DND-41 (cell line): ENCODE data around the gene LRFN2.

Experiments used
- EZH2 ChIP-seq: IDR thresholded peaks from 3 replicates; pipeline ENCODE4 v1.6.1; 2012; ENCODE audit warnings: borderline replicate concordance, low read depth, mild to moderate bottlenecking, moderate library complexity, low read length, inconsistent platforms; ENCODE audit not compliant: severe bottlenecking
- TF ChIP-seq, protein P1 (sequence below): IDR thresholded peaks from 2 replicates; pipeline ENCODE4 v1.5.1; 2012; ENCODE audit warnings: borderline replicate concordance, low read length, moderate library complexity, mild to moderate bottlenecking; ENCODE audit not compliant: poor library complexity, severe bottlenecking; ENCODE audit errors: extremely low read depth

DNA sequence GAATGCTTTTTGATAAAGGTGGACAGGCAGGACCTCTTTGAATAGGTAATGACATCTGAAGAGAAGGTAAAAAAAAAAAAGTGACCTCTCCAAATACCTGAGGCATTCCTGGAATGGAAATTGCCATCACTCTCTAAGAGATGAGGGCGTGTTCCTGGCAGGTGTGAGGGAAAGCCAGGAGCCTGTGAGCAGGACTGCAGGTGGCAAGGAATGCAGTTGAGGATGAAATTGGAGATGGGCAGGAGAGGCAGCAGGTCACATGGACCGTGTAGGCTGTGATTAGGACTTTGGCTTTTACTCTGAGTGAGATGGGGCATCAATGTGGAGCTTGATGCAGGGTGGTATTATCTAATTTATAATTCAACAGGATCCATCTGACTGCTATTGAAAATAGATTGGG, 227.4 kb downstream of the LRFN2 start:
- TF ChIP-seq, protein P1, sequence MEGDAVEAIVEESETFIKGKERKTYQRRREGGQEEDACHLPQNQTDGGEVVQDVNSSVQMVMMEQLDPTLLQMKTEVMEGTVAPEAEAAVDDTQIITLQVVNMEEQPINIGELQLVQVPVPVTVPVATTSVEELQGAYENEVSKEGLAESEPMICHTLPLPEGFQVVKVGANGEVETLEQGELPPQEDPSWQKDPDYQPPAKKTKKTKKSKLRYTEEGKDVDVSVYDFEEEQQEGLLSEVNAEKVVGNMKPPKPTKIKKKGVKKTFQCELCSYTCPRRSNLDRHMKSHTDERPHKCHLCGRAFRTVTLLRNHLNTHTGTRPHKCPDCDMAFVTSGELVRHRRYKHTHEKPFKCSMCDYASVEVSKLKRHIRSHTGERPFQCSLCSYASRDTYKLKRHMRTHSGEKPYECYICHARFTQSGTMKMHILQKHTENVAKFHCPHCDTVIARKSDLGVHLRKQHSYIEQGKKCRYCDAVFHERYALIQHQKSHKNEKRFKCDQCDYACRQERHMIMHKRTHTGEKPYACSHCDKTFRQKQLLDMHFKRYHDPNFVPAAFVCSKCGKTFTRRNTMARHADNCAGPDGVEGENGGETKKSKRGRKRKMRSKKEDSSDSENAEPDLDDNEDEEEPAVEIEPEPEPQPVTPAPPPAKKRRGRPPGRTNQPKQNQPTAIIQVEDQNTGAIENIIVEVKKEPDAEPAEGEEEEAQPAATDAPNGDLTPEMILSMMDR: no peak
- TF ChIP-seq EZH2: no peak
